Liver (tissue), 3 donors: ENCODE data around the gene TSPAN13.

Experiments used
- EGR1 ChIP-seq, 2 donors: IDR thresholded peaks; 2 replicates each; pipeline ENCODE4 v1.6.1; 2016 to 2018; ENCODE audit warnings: antibody characterized with exemption in 2 of 2, low read depth in 2 of 2
- GABPA ChIP-seq, 2 donors: IDR thresholded peaks in 1 of 2; conservative IDR thresholded peaks in 1 of 2; 2 replicates each; pipeline ENCODE4 v1.6.1; 2016; ENCODE audit warnings: antibody characterized with exemption in 2 of 2, mild to moderate bottlenecking in 1 of 2, moderate library complexity in 1 of 2
- HNF4A ChIP-seq, 2 donors: conservative IDR thresholded peaks; 2 replicates each; pipeline ENCODE4 v1.6.1; 2016; ENCODE audit warnings: antibody characterized with exemption in 2 of 2, mild to moderate bottlenecking in 2 of 2
- HNF4G ChIP-seq: IDR thresholded peaks from 2 replicates; pipeline ENCODE4 v1.6.1; 2016; ENCODE audit warnings: antibody characterized with exemption
- JUND ChIP-seq, 2 donors: IDR thresholded peaks; 2 replicates each; pipeline ENCODE4 v1.6.1; 2016; ENCODE audit warnings: antibody characterized with exemption in 2 of 2
- RAD21 ChIP-seq, 2 donors: IDR thresholded peaks; 2 replicates each; pipeline ENCODE4 v1.6.1; 2016; ENCODE audit warnings: antibody characterized with exemption in 2 of 2, mild to moderate bottlenecking in 2 of 2
- RXRA ChIP-seq, 2 donors: IDR thresholded peaks; 2 replicates each; pipeline ENCODE4 v1.6.1; 2017 to 2018; ENCODE audit warnings: antibody characterized with exemption in 2 of 2, mild to moderate bottlenecking in 1 of 2
- SP1 ChIP-seq: IDR thresholded peaks from 2 replicates; pipeline ENCODE4 v1.6.1; 2018; ENCODE audit warnings: antibody characterized with exemption, mild to moderate bottlenecking
- YY1 ChIP-seq: IDR thresholded peaks from 2 replicates; pipeline ENCODE4 v1.6.1; 2016; ENCODE audit warnings: antibody characterized with exemption, mild to moderate bottlenecking
- TF ChIP-seq, protein P1 (sequence below): fragments of 150-350 bp; IDR thresholded peaks from 2 replicates; pipeline ENCODE4 v1.5.1; 2017; ENCODE audit warnings: improper control_type of control experiment, low read depth, low read length; ENCODE audit not compliant: missing input control
- TF ChIP-seq, protein P2 (sequence below): IDR thresholded peaks from 2 replicates; pipeline ENCODE4 v1.6.1; 2016; ENCODE audit warnings: antibody characterized with exemption
- TF ChIP-seq, protein P3 (sequence below): IDR thresholded peaks from 2 replicates; pipeline ENCODE4 v1.6.1; 2016; ENCODE audit warnings: antibody characterized with exemption, mild to moderate bottlenecking
- TF ChIP-seq, protein P4 (sequence below): IDR thresholded peaks from 2 replicates; pipeline ENCODE4 v1.6.1; 2016; ENCODE audit warnings: antibody characterized with exemption
- donor health status: healthy.
- donor health status: healthy.

DNA sequence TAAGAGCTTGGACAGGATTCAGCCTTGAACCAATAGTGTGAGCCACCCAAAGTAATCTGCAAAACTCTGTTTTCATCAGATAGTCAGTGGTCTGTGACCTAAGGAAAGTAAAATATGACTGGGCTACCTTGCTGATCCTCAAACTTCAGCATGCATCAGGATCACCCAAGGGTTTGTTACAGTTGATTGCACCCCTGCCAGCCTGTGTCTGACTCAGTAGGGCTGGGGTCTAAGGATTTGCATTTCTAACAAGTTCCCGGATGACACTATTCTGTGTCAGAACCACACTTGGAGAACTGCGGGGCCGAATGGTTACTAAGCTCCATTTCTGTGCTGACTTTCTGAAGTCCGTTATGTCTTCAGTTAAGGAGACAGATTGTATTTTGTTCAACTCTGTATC, 40.6 kb upstream of the TSPAN13 start:
- TF ChIP-seq, protein P1, sequence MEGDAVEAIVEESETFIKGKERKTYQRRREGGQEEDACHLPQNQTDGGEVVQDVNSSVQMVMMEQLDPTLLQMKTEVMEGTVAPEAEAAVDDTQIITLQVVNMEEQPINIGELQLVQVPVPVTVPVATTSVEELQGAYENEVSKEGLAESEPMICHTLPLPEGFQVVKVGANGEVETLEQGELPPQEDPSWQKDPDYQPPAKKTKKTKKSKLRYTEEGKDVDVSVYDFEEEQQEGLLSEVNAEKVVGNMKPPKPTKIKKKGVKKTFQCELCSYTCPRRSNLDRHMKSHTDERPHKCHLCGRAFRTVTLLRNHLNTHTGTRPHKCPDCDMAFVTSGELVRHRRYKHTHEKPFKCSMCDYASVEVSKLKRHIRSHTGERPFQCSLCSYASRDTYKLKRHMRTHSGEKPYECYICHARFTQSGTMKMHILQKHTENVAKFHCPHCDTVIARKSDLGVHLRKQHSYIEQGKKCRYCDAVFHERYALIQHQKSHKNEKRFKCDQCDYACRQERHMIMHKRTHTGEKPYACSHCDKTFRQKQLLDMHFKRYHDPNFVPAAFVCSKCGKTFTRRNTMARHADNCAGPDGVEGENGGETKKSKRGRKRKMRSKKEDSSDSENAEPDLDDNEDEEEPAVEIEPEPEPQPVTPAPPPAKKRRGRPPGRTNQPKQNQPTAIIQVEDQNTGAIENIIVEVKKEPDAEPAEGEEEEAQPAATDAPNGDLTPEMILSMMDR: no peak
- TF ChIP-seq EGR1 (IDR thresholded peaks at IDR 0.05; ENCODE audit: low read depth in 2 of 2) (no peak), SP1 (no peak), YY1 (no peak), HNF4G (no peak), RAD21 (IDR thresholded peaks at IDR 0.05) (no peak), GABPA (IDR thresholded peaks at IDR 0.05 in 1 of 2, conservative IDR thresholded peaks at IDR 0.05 in 1 of 2) (no peak), JUND (IDR thresholded peaks at IDR 0.05) (no peak), HNF4A (conservative IDR thresholded peaks at IDR 0.05) (no peak), RXRA (IDR thresholded peaks at IDR 0.05) (no peak)
- TF ChIP-seq, protein P2, sequence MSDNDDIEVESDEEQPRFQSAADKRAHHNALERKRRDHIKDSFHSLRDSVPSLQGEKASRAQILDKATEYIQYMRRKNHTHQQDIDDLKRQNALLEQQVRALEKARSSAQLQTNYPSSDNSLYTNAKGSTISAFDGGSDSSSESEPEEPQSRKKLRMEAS: no peak
- TF ChIP-seq, protein P3, sequence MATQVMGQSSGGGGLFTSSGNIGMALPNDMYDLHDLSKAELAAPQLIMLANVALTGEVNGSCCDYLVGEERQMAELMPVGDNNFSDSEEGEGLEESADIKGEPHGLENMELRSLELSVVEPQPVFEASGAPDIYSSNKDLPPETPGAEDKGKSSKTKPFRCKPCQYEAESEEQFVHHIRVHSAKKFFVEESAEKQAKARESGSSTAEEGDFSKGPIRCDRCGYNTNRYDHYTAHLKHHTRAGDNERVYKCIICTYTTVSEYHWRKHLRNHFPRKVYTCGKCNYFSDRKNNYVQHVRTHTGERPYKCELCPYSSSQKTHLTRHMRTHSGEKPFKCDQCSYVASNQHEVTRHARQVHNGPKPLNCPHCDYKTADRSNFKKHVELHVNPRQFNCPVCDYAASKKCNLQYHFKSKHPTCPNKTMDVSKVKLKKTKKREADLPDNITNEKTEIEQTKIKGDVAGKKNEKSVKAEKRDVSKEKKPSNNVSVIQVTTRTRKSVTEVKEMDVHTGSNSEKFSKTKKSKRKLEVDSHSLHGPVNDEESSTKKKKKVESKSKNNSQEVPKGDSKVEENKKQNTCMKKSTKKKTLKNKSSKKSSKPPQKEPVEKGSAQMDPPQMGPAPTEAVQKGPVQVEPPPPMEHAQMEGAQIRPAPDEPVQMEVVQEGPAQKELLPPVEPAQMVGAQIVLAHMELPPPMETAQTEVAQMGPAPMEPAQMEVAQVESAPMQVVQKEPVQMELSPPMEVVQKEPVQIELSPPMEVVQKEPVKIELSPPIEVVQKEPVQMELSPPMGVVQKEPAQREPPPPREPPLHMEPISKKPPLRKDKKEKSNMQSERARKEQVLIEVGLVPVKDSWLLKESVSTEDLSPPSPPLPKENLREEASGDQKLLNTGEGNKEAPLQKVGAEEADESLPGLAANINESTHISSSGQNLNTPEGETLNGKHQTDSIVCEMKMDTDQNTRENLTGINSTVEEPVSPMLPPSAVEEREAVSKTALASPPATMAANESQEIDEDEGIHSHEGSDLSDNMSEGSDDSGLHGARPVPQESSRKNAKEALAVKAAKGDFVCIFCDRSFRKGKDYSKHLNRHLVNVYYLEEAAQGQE: no peak
- TF ChIP-seq, protein P4, sequence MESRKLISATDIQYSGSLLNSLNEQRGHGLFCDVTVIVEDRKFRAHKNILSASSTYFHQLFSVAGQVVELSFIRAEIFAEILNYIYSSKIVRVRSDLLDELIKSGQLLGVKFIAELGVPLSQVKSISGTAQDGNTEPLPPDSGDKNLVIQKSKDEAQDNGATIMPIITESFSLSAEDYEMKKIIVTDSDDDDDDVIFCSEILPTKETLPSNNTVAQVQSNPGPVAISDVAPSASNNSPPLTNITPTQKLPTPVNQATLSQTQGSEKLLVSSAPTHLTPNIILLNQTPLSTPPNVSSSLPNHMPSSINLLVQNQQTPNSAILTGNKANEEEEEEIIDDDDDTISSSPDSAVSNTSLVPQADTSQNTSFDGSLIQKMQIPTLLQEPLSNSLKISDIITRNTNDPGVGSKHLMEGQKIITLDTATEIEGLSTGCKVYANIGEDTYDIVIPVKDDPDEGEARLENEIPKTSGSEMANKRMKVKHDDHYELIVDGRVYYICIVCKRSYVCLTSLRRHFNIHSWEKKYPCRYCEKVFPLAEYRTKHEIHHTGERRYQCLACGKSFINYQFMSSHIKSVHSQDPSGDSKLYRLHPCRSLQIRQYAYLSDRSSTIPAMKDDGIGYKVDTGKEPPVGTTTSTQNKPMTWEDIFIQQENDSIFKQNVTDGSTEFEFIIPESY: no peak
